ENCODE data around the gene SLC25A18. TPM values are rescaled to one million over a fixed set of nuclear protein-coding genes. Genes with fewer than 3 reads are reported as not detected.
"Not testable (repeated sequence)": the region's sequence is repeated elsewhere in the genome, so short reads cannot be mapped to it uniquely, and the experiment has no call there.

The SLC25A18 gene
- polyA plus RNA-seq, 1 experiment = not detected

- H3K4me3 ChIP-seq (ENCODE audit: low read depth, low read length) = no peak overlapping the region
- no peak for DNase-seq (ENCODE audit: low read depth, low spot score)
- H3K9me3 ChIP-seq (ENCODE audit: control insufficient read depth, insufficient read depth, low read length) = no peaks in the 10 kb centered on the region
- H3K27me3 ChIP-seq (ENCODE audit: control insufficient read depth, insufficient read depth, low read length) = peaks cover 3% of the 10 kb centered on the region
- TF ChIP-seq, protein P1, sequence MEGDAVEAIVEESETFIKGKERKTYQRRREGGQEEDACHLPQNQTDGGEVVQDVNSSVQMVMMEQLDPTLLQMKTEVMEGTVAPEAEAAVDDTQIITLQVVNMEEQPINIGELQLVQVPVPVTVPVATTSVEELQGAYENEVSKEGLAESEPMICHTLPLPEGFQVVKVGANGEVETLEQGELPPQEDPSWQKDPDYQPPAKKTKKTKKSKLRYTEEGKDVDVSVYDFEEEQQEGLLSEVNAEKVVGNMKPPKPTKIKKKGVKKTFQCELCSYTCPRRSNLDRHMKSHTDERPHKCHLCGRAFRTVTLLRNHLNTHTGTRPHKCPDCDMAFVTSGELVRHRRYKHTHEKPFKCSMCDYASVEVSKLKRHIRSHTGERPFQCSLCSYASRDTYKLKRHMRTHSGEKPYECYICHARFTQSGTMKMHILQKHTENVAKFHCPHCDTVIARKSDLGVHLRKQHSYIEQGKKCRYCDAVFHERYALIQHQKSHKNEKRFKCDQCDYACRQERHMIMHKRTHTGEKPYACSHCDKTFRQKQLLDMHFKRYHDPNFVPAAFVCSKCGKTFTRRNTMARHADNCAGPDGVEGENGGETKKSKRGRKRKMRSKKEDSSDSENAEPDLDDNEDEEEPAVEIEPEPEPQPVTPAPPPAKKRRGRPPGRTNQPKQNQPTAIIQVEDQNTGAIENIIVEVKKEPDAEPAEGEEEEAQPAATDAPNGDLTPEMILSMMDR (IDR thresholded peaks at IDR 0.05; ENCODE audit: low read depth, low read length) = no peak
- H3K27ac ChIP-seq (ENCODE audit: low read depth, low read length) = no peak overlapping the region
- POLR2A ChIA-PET = no interaction called here
- CTCF ChIA-PET = interaction anchor here (0.6 to 1.9 kb wide), 2 partner anchors 15 to 381 kb away, joined by 3 to 7 read pairs; no protein-coding TSS in a partner anchor
Measured at GRCh38 chr22:17552737-17553136, 10.6 kb upstream of the SLC25A18 start.

DNA sequence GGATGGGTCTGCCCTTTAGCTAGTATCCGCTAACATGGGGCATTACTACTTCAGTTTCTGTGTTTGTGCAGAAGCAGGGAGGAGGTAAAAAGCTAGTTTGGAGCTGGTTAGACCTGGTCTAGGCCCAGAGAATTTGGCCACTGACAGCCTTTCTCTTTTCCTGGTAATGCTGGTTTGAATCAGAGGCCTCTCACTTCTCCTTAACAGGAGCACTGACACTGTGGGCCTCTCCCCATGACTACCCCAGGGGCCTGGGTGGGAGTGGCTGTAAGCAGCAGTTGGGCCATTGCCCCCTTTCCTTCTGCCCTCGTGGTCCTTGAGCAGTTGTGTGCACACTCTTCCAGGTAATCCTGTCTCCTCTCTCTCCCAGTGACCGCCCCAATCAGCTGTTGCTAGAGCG lies 8.5 kb upstream of the SLC25A18 start:
- ChIA-PET CTCF (no interaction called here), POLR2A (no interaction called here)
- no peak overlapping the region for H3K4me3 ChIP-seq (ENCODE audit: low read depth, low read length)
- no peak for DNase-seq (ENCODE audit: low read depth, low spot score)
- no peaks in the 10 kb centered on the region for H3K9me3 ChIP-seq (ENCODE audit: control insufficient read depth, insufficient read depth, low read length)
- H3K27me3 ChIP-seq (ENCODE audit: control insufficient read depth, insufficient read depth, low read length) = peaks cover 3% of the 10 kb centered on the region
- H3K27ac ChIP-seq (ENCODE audit: low read depth, low read length) = no peak overlapping the region
- TF ChIP-seq, protein P1 (IDR thresholded peaks at IDR 0.05; ENCODE audit: low read depth, low read length) = no peak

DNA sequence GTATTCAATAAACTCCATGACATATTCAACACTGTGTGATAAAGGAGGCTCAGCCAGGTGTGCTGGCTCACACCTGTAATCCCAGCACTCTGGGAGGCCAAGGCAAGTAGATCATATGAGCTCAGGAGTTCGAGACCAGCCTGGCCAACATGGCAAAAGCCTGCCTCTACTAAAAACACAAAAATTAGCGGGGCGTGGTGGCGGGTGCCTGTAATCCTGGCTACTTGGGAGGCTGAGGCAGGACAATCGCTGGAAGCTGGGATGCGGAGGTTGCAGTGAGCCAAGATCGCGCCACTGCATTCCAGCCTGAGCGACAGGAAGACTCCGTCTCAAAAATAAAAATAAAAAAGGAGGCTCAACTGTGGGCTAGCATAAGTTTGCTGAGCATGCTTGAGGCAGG lies 4.1 kb upstream of the SLC25A18 start:
- Histone ChIP-seq H3K27ac (ENCODE audit: low read depth, low read length) (no peak overlapping the region), H3K9me3 (ENCODE audit: control insufficient read depth, insufficient read depth, low read length) (no peaks in the 10 kb centered on the region; the same call in 1 of the 2 replicates), H3K4me3 (ENCODE audit: low read depth, low read length) (no peak overlapping the region), H3K27me3 (ENCODE audit: control insufficient read depth, insufficient read depth, low read length) (peaks cover 13% of the 10 kb centered on the region)
- TF ChIP-seq, protein P1 (IDR thresholded peaks at IDR 0.05; ENCODE audit: low read depth, low read length) = no peak
- ChIA-PET CTCF (interaction anchor here (0.6 to 4.1 kb wide), 30 partner anchors 8 to 519 kb away, joined by 3 to 30 read pairs (median 5); partner anchors contain the start of gene PEX26), POLR2A (interaction anchor here (1.1 kb wide), 1 partner anchor 80 kb away, joined by 3 read pairs; the partner anchor contains the start of gene BCL2L13)
- no peak for DNase-seq (ENCODE audit: low read depth, low spot score)

DNA sequence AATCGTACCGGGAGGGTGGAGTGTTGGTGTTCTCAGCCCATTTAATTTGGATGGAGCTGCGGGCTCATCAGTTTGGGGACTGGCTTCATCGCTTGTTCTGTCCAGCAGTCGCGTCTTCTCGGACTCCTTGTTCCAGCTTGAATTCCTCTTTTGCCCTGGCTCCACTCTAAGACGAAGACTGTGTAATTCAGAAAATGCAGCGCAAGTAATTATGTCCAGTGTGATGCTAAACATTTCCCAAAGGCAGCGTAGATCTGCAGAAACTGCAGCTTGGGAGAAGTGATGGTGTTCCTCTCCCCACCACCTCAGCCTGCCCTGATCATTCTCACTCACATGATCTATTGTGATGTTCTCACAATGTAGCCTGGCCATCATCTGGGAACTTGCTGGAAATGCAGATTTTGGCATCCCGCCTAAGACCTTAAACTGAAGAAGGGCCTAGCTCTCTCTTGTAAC lies 666 bp downstream of the SLC25A18 start:
- Histone ChIP-seq H3K4me3 (ENCODE audit: low read depth, low read length) (no peak overlapping the region), H3K27me3 (ENCODE audit: control insufficient read depth, insufficient read depth, low read length) (peaks cover 10% of the 10 kb centered on the region), H3K9me3 (ENCODE audit: control insufficient read depth, insufficient read depth, low read length) (no peaks in the 10 kb centered on the region; the same call in 1 of the 2 replicates), H3K27ac (ENCODE audit: low read depth, low read length) (no peak overlapping the region)
- DNase-seq (ENCODE audit: low read depth, low spot score) = no peak
- POLR2A ChIA-PET = no interaction called here
- TF ChIP-seq, protein P1 (IDR thresholded peaks at IDR 0.05; ENCODE audit: low read depth, low read length) = no peak
- CTCF ChIA-PET = interaction anchor here (1.0 kb wide), 1 partner anchor 392 kb away, joined by 3 read pairs; no protein-coding TSS in a partner anchor

GRCh38 chr22:17566016-17566687 lies 2.9 kb downstream of the SLC25A18 start:
- DNase-seq (ENCODE audit: low read depth, low spot score); H3K9me3 ChIP-seq (ENCODE audit: control insufficient read depth, insufficient read depth, low read length); H3K4me3 ChIP-seq (ENCODE audit: low read depth, low read length); H3K27me3 ChIP-seq (ENCODE audit: control insufficient read depth, insufficient read depth, low read length); POLR2A ChIA-PET; H3K27ac ChIP-seq (ENCODE audit: low read depth, low read length): not testable (repeated sequence)
- CTCF ChIA-PET = interaction anchor here (1.2 to 1.3 kb wide), 3 partner anchors 8 to 394 kb away, joined by 3 to 5 read pairs (median 3); no protein-coding TSS in a partner anchor

Measured in AG04450 (cell line).